DMS53 treated with DMSO at 0.1 percent for 48 hours (cell line): Measurements from ENCODE around the gene RFPL3.
"Not testable (repeated sequence)": the region's sequence is repeated elsewhere in the genome, so short reads cannot be mapped to it uniquely, and the experiment has no call there.

ENCODE experiments used
- DNase-seq: peaks from one replicate; lab custom pipeline; 2025; ENCODE audit not compliant: unreplicated experiment; lab: John Stamatoyannopoulos, UW

Gene RFPL3

DNA sequence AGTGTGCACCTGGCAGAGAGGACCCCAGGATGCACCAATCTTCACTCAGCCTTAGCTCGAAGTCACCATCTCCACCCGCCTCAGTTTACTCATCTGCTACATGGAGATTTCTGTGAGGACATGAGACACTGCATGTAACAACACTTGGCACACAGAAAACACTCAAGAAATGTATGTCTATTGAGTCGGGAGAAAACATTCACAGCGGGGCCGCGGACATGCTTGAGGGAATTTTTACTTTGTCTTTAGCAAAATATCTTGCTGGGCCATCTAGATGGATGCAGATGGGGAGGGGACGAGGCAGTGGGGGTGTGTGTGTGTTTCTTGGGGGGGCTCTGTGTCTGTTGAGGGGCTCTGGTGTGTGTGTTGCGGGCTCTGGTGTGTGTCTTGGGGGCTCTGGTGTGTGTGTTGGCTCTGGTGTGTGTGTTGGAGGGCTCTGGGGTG is 28.4 kb upstream of the RFPL3 start:
- no peak for DNase-seq

DNA sequence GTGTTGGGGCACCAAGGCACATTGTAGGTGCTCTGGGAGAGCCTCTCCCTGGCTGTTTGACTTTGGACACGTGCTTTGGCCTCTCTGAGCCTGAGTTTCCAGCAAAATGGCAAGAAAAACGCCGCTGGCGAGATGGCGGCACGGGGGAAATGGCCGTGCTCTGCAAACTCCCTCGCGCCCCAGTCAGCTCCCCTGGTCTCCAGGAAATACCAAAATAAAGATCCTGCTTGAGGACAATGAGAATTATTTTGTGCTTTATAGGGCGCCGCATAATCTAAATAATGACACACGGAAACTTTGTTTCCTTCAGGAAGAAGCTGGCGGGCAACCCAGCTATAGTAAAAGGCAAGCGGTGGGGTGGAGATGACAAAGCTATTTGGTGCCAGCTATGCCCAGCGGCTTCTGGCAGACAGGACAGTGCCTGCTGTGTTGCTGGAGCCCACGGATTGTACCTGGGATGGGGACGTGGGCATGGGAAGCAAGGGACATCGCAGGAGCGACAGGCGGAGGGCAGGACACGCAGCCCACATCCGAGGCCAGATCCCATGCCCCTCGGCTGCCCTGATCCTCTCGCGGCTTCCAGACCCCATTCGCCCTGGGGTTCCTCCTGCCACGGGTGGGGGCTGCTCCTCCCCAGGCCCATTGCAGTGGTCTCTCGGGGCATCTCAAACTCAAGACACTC is 26.3 kb upstream of the RFPL3 start:
- DNase-seq, result no peak

DNA sequence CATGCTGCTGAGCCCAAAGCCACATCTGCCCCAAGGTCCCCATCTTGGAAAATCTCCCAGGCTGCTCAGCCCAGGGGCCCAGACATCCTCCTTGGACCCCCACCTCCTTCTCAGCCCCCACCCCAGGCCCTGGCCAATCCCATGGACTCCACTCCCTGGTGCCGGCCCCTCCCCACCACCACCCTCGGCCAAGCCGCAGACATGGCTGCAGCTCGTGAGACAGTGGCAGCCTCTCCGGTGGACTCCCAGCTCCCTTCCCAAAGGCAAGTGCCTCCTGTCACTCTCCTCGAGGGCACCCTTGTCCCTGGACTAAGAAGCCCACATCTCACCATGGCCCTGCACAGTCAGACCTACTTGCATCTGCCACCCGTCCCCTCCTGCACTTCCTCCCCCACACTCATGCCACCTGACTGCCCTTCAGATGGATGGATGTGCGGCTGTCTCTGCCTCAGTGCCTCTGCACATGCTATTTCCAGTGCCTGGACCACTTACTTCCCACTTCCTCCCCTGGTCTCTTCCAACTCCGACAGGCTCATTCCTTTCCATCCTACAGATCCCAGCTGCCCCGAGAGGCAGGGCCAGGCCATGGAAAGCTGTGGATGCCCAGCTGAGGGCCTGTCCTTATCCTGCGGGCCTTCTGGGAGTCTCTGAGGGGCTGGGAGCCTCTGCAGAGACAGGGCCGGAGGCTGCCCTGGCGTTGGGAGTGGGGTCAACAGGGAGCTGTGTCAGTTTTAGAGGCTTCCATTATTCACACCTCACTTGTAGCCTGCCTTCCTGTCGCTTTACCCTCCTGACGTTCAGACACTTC is 25.5 kb upstream of the RFPL3 start:
- no peak for DNase-seq

DNA sequence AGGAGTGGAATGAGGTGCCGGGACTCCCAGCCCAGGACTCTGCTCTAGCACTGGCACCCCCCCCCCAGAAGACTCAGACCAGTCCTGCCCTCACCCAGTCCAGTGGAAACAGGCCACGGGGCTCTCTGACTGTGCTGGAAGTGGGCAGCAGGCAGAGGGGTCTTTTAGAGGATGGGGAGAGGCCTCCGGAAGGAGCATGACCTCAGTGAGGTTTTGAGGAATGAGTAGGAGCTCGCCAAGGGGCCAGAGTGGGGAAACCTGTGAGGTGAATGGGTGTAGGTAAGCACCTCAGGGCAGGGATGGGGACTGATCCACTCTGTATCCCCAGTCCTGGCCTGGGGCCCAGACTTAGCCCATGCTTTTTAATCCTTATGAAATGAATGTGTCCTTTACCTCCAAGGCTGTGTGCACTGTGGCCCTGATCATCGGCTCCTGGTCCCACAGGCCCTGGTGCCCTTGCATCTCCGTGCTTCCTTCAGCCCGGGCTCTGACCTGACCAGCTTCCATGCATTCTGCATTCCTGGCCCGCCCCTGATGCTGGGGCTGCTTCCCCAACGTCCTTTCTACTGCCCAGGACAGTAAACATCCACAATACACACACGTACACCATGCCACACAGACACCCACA is 24.4 kb upstream of the RFPL3 start:
- DNase-seq, result no peak

DNA sequence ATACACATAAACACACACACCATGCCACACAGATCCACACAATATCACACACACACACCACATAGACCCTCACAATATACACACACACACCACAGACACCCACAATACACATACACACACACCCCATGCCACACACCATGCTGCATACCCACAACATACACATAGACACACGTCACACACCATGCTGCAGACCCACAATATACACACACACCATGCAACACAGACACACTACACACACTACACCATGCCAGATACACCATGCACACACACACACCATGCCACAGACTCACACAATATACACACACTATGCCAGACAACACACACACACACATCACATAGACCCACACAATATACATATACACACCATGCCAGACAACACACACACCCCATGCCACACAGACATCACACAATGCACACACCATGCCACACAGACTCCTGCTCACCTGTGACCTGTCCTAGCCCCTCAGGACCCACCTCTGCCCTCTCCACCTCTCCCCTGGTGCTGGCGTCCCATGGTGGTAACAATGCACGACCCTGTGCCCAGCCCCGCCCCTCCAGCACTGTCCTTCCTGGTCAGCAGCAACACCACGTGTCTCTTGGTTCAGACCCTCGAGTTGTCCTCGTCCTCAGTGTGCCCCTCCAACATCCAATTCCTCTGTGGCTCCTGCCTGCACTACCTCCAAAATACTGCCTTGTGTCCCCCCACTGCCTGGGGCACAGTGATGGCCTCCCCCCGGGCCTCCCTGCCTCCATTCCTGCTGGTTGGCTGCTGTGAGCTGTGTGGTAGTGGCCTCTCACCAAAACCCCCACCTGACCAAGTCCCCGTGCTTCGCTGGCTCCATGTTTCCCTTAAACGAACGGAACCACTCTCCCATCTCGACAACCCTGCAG is 23.7 kb upstream of the RFPL3 start:
- no peak for DNase-seq

DNA sequence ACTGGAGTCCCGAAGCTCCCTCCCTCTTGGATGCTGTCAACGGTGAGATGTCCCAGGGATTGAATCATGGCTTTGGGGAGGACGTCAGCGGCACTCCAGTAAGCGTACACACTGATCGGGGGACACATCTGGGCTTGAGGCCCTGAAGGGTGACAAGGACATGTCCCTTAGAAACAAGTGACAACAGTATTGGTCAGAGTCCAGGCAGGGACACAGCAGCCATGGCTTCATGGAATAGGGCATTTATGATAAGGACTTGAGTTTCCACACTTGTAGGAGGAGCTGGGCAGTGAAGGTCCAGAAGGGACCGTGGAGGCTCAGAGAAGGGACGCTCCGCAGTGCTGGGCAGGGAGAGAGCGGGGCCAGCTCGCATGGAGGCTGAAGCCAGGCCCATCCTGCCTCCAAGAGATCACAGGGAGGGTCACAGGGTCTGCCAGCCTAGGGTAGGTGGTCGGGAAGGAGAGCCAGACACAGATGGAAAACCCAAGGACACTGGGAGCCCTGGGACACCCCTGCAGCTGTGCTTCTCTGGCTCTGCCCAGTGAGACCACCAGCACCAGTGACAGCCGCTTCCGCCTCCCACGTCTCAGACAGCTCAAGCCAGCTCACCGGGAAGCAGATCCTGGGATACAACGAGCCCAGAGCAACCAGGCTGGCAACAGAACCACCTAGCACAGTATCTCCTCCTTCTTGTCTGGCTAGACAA is 22.9 kb upstream of the RFPL3 start:
- DNase-seq, result no peak

DNA sequence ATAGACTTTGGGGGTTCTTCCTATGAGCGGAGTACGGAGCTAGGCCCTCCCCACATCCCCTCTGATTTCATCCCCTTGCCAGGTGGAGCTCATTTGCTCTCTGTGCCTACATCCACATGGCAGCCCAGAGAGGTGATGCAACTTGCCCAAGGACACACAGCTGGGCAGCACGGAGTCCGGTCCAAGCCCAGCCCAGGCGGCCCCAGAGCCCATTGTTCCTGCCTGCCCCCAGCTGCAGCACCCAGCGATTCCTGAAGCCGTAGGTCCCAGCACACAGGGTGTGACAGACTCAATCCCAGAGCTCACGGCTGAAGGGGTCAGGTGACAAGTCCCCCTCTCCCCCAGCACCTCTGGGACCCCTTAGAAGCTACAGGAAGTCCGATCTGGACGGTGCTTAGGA is 22.2 kb upstream of the RFPL3 start:
- no peak for DNase-seq

DNA sequence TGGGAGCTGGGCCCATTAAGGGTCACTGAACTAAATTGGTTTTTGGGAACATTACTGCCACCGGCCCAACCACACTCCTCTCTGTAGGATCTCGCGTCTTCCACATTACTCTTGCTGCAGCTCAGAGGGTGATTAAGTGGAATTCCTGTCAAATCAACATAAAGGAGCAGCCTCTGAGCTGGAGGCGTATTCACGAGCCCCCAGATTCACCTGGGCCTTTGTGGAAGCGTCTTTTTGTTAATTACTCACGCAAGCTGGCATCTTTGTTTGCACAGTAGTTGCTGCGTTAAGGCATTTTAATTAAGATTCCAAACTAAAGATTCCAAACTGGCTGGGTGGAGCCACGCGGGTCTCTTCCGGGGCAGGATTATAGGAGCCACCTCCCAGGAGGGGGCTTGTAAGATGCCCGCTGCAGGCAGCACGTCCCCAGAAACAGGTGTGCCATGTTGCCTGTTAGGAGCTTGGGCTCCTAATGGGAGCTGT is 21.5 kb upstream of the RFPL3 start:
- DNase-seq, result no peak

DNA sequence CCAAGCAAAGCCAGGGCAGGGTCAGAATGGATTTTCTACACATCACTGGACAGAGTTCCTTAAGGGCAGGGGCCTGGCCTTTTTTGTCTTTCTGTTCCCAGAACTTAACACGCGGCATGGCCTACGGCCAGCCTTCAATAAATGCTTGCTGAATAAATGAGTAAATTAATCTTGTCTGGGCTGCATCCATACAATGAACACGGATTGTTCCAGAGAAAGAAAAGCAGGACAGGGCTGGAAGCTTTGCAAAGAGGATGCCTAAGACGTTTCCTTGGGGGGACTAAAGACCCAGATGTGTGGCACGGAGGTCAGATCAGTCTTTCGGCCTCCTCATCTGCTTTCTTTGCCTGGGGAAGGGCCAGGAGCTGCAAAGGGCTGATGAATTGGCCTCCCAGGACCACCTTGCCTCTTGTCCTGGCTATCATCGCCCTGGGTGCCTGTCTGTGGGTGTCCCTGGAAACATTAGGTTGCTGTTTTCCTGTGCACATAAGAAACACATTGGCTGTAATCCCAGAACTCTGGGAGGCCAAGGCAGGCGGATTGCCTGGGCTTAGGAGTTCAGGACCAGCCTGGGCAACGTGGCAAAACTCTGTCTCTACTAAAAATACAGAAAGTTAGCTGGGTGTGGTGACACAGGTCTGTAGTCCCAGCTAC is 20.8 kb upstream of the RFPL3 start:
- DNase-seq, result no peak

DNA sequence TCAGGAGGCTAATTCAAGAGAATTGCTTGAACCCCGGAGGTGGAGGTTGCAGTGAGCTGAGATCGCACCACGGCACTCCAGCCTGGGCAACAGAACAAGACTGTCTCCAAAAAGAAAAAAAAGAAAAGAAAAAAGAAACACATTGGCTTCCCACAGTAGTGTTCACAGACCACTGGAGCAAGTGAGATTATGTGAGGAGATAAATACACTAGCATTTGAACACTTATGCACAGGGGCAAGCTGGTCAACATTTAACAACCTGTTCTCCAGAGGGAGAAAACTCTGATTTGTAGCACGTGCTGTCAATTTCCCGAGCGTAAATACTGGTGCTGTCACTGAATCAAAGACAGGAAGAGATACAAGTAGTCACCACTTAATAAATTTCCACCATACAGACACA is 20.2 kb upstream of the RFPL3 start:
- not testable (repeated sequence) for DNase-seq

DNA sequence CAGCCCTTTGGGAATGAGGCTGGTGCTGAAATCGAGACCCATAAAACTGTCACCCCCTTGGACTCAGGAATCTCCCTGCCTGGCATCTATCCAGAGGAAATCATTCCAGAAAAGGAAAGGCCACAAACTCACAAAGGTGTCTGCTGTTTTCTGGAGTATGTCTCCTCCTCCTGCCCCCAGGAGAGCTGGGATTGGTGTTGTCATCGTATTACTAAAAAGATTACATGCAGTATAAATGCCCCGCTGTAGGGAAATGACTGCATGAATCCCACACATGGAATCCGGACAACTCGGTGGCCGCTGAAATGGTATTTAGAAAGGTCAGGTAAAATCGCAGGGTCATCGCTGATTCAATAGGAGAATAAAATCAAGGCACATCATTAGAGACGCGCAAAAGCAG is 18.9 kb upstream of the RFPL3 start:
- no peak for DNase-seq

DNA sequence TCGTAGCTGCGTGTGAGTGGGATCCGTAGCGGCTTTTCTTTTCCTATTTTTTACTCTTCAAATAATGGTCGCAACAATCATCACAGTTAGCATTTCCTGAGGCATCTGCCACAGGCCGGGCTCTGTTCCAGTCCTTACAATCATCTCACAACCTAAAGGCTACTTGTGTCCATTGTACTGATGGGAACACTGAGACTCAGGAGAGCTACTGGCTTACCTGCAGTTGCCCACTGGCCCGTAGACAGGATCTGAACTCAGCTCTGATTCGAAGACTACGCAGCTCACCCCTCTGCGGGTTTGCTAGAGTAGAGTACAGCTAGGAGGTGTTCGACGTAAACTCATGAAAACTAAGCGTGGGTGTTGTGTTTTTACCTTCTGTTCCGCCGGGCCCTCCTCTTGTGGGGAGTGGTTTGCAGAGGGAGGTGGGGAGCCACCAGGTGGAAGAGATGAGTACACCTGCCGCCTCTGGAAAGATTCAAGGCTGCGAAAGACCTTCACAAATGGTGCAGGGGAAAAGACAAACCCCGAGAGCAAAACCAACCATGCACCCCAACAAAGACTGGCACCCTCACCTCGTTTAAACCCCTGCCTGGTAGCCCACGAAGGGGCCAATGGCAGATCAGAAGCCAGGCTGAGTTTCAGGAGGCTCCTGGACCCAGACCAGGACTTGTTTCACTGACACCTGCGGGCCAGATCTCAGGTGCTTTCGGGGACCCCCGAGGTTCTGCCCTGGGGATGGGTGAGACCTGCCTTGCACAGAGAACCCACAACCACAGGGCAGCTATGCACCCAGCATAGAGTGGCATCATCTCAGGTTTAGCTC is 18.3 kb upstream of the RFPL3 start:
- no peak for DNase-seq

DNA sequence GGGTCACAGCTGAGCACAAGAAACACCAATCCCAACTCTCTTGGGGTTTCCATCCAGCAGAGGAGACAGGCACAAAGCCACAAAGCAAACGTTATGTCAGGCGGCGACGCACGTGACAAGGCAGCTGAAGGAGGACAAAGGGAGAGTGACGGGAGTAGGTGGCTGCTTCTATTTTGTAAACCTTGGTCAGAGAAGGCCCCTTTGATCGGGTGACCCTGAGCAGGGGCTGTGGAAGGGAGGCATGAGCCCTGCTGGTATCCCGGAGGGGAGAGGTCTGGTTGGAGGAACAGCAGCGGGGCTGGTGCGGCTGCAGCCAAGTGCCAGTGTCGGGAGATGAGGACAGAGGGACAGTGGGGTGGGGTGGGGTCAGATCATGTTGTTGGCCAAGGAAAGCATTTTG is 17.3 kb upstream of the RFPL3 start:
- no peak for DNase-seq

DNA sequence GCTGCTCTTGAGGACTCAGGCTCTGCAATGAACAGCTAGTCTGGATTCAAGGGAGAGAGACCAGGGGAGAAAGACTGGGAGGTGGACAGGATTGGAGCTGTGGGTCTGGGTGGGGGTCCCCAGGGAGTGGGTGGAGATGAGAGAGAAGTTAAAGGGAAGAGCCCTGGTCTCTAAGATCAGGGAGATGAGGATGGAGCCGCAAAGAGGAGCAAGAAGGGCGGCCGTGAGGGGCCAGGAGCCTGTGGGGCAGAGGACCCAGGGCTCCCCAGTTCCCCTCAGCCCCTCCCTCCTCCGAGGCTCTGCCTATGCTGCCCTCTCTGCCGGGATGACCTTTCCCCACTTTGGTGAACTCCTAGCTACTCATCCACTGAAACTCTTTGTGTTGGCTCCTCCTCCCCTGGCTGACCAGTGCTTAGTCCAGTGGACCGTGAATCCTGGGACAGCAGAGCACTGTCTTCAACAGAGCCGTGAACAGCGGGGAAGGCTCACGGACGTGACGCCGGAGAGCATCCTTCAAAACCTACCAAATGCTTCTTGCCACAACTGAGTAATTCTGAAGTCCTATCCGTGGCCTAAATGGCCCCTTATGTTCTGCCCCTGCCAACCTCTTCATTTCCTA is 16.4 kb upstream of the RFPL3 start:
- DNase-seq, result no peak

DNA sequence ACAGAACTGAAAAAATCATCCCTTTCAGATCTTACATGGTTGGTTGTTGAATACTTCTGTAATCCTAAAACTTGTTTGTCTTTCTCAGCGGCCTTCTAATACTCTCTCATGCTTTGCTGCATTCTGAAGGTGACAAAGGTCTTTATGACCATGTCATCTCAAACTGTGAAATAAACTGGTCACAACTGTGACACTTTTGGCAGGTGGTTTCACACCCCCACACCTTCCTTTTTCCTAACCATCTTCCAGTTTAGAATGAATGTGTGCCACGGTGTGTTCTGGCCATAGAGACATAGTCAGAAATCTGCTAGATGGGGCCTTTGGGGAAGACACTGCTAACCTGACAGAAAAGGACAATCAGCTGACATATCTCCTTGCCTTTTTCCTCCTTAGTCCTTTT is 14.7 kb upstream of the RFPL3 start:
- no peak for DNase-seq

DNA sequence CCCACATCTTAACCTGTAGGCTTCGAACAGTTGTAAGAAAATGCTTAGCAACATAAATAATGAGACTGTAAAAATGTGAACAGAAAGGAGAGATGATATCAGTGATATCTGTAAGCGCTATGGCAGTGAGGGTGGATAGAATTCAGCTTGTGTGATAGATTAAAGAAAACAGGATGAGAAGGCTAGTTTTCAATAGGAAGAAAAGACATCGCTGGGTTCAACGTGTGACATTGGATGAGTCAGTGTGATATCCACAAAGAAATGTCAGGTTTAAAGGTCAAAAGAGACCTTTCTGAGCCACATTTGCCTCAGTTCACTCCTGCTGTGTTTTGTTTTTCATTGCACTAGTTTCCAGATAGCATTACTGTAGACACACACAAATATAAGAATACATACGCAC is 13.7 kb upstream of the RFPL3 start:
- DNase-seq, result no peak

DNA sequence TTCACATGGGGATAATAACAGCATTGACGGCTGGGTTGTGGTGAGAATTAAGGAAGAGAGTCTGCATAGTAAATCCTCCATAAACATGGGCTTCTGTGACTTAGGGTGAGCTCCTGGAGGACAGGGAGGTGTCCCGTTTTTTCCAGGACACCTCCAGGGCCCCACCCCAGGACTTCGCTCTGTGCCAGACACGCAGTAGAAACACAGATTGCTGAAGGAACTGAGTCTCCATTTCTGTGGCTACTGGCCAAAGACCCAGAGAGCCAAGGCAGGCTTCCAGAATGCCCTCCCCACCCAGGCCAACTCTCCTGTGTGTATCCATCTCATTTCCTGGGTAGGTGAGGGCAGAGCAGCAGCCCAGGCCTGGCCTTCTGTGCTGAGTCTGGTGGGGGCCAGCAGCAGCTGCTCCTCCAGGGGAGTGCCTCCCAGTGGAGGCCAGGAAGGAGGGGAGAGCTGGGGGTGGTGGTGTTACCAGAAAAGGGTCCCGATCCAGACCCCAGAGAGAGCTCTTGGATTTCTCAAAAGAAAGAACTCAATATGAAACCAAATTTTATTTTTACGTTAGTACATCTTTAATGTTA is 9.5 kb upstream of the RFPL3 start:
- DNase-seq, result no peak

DNA sequence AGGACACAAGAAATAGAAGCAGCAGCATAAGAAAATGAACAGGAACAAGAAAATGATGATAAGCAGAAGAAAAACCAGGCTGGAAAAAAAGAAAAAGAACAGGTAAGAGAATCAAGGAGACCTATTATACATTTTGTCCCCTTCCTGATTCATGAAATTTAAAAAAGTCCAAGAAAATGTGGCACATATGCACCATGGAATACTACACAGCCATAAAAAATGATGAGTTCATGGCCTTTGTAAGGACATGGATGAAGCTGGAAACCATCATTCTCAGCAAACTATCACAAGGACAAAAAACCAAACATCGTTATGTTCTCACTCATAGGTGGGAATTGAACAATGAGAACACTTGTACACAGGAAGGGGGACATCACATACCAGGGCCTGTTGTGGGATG is 5.8 kb upstream of the RFPL3 start:
- not testable (repeated sequence) for DNase-seq
